HTERT RPE-1 (cell line): ENCODE measurements around the gene CA11.

ENCODE experiments used
- in situ Hi-C: fragments of 300-500 bp; cut with MboI; formaldehyde crosslinking; loops from 4 replicates; pipeline ENCODE4 v1.14.3; 2020; ENCODE audit warnings: low sequenced_read_pairs

CA11 gene

DNA sequence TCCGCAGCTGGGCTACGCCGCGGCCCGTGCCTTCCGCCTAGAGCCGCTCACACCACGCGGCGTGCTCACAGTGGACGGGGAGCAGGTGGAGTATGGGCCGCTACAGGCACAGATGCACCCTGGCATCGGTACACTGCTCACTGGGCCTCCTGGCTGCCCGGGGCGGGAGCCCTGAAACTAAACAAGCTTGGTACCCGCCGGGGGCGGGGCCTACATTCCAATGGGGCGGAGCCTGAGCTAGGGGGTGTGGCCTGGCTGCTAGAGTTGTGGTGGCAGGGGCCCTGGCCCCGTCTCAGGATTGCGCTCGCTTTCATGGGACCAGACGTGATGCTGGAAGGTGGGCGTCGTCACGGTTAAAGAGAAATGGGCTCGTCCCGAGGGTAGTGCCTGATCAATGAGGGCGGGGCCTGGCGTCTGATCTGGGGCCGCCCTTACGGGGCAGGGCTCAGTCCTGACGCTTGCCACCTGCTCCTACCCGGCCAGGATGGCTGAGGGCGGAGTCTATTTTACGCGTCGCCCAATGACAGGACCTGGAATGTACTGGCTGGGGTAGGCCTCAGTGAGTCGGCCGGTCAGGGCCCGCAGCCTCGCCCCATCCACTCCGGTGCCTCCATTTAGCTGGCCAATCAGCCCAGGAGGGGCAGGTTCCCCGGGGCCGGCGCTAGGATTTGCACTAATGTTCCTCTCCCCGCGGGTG lies 16.2 kb downstream of the CA11 start:
- in situ Hi-C loops, result no loop called here

DNA sequence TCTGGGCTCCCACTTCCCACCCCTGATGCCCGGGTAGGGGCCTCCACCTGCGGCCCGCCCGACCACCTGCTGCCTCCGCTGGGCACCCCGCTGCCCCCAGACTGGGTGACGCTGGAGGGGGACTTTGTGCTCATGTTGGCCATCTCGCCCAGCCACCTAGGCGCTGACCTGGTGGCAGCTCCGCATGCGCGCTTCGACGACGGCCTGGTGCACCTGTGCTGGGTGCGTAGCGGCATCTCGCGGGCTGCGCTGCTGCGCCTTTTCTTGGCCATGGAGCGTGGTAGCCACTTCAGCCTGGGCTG lies 16.7 kb downstream of the CA11 start:
- in situ Hi-C loops, result no loop called here

DNA sequence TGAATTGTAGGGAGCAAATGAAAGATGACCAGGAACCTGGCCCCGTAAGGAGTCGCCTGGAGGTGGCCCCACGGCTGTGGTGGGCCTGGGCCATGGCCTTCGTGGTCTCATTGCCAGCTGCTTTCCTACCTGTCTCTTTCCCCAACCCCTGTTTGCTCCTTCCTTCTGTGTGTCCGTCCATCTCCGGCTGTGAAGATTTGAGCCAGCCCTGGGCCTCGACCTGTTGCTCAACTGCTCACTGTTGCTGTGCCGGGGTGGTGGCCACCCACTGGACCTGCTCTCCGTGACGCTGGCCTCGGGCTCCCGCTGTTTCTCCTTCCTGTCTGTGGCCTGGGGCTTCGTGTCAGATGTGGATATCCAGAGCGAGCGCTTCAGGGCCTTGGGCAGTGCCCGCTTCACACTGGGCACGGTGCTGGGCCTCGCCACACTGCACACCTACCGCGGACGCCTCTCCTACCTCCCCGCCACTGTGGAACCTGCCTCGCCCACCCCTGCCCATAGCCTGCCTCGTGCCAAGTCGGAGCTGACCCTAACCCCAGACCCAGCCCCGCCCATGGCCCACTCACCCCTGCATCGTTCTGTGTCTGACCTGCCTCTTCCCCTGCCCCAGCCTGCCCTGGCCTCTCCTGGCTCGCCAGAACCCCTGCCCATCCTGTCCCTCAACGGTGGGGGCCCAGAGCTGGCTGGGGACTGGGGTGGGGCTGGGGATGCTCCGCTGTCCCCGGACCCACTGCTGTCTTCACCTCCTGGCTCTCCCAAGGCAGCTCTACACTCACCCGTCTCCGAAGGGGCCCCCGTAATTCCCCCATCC lies 17.3 kb downstream of the CA11 start:
- in situ Hi-C loops, result no loop called here

DNA sequence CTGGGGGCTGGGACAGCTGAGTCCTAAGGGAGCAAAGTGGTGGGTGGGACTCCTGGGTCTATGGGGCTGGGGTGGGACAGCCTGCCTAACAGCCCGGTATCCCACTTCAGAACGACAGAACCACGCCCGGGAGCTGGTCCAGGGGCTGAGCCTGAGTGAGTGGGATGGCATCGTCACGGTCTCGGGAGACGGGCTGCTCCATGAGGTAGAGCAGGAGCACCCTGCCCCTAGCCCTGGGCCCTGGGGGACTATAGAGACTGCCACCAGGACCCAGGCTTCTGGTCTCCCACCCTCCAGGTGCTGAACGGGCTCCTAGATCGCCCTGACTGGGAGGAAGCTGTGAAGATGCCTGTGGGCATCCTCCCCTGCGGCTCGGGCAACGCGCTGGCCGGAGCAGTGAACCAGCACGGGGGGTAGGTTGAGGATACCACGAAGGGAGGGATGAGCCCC lies 18.1 kb downstream of the CA11 start:
- in situ Hi-C loops, result no loop called here

DNA sequence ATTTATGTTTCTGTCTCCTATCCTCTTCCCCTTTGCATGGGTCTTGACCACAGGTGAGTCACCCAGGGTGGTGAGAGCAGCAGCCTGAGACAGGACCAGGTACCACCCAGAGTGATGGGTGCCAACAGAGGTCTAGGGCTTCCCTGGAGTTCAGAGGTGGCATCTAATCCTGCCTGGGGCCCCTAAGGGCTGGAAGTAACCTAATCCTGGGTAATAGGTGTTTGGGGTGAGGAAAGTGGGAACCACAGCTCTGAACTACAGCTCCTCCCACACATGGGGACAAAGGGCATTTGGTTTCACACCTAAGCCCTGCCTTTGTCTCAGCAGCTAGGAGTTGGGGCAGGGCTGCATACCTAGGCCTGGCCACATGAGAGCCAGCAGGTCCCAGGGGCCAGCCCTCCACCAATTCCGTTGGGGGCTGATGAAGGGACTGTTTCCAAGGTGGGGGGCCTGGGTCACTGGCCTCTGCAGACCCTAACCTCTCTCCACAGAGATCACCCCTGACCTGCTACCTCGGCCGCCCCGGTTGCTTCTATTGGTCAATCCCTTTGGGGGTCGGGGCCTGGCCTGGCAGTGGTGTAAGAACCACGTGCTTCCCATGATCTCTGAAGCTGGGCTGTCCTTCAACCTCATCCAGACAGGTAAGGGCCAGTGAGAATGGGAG lies 18.7 kb downstream of the CA11 start:
- in situ Hi-C loops, result no loop called here

DNA sequence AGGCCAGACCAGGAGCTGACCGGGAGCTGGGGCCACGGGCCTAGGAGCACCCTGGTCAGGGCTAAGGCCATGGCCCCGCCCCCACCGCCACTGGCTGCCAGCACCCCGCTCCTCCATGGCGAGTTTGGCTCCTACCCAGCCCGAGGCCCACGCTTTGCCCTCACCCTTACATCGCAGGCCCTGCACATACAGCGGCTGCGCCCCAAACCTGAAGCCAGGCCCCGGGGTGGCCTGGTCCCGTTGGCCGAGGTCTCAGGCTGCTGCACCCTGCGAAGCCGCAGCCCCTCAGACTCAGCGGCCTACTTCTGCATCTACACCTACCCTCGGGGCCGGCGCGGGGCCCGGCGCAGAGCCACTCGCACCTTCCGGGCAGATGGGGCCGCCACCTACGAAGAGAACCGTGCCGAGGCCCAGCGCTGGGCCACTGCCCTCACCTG lies 20.1 kb downstream of the CA11 start:
- in situ Hi-C loops, result no loop called here

DNA sequence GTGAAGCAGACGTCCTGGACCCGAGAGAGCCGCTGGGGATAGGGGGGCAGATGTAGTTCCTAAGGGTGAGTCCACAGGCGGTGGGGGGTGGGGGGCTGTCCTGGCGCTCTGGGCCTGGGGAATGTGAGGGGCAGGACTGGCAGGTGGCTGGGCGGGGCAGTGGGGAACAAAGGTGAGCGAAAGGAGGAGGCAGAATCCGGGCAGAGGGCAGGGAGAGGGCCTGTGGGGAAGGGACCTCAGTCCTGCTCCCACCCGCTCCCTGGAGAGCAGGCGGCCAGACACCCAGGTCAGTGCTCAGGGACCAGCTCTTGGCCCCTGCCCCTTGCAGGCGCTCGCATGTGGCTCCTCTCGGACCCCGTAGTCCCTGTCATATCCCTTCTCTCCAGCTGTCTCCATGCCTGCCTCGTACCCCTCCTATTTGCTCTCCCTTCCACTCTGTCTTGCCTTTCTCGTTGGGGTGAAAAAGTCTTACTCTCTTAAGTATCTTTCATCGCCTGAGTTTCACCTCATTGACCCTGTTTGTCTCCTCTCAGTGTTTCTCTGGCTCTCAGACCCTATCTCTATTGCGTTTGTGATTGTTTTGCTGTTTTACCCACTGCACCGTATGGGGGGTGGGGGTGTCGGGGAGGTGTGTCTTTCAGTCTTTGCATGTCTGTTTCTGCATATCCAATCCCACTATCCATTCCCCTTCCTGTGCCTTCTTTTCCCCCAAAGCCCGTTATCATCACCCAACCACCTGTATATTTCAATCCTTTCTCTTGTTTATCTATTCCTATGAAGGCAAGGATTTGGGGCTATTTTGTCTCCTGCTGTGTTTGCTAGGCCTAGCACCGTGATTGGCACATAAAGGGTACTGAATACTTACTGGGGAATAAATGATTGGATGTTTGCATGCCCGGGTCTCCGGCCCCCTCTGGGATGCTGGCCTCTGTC lies 20.9 kb downstream of the CA11 start:
- in situ Hi-C loops, result no loop called here

DNA sequence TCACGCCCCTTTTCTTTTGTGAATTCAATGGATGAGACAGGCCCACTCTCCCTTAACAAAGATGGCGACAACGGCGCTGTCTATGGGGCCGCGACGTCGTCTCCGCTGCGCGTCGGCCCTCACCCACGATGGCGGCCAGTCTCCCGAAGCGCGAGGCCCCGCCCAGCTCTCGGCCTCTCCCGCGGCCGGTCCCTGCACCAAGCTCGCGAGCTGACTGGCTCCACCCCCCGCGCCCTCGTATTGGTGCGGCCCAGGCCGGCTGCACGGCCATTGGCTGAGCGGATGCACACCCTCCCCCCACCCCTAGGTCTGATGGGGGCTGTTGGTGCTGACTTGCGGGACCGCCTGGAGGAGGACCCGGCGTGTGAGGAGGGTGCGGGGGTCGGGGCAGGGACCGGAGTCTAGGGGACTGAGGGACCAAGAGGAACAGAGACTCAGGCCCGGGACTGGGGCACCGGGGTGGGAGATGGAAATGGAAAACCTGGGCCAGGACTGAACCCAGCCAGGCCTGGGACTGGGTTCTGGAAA lies 21.9 kb downstream of the CA11 start:
- in situ Hi-C loops, result no loop called here

DNA sequence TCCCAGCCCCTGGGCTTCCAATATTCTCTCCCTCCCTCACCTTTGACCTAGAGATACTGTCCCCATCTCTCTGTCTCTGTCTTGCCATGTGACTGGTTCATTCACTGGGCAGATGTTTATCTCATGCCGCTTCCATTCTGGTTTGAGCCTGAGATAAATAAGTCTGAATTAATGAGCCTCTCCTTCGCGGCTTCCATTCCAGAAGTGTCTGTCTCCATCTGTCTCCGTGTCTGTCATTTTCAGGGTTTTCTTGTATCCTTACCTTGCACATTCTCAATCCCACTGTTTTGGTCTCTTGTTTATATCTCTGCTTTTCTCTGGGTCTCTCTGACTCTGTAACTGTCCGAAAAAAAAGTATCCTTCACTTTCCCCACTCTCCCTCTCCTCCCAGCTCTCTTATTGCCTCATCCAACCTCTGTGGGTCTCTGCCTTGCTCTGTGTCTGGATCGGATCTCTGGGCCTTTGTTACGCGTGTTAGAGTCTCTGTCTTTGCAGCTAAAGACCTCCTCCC lies 22.4 kb downstream of the CA11 start:
- in situ Hi-C loops, result no loop called here

DNA sequence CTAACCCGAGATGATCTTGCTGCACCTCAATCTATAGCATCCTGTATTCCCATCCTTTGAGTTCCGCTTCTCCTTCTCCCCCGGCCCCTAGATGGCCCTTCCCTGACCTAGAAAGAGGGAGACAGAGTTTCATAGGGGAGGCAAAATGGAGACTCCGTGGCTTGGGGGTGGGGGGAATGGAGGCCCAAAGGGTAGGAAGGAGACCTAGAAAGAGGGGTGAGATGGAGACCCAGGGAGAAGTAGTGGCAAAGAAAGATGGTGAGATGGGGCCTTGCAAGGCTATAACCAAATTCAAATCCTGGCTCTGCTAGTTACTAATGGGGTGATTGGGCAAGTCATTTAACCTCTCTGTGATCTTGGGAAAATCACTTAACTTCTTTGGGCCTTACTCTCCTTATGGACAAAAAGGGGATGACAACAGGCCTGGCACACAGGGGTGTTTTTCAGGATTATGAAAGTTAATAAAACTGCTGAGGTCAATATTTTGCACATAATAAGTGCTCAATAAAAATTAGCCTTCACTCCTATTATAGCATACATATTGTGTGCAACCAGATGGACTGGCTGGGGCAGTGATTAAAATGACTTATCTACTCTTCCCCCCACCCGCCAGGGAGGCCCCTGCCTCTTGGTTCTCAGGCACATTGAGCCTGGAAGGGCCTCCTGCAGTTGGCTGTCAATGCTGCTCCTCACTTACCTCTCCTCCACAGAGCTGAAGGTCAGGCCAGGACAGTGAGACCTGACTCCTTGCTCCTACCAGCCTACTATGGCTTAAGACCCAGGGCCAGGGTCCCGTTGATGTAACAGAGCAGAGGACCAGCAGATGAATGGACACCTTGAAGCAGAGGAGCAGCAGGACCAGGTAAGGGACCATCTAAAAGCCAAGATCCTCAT lies 26.0 kb downstream of the CA11 start:
- in situ Hi-C loops, result no loop called here

DNA sequence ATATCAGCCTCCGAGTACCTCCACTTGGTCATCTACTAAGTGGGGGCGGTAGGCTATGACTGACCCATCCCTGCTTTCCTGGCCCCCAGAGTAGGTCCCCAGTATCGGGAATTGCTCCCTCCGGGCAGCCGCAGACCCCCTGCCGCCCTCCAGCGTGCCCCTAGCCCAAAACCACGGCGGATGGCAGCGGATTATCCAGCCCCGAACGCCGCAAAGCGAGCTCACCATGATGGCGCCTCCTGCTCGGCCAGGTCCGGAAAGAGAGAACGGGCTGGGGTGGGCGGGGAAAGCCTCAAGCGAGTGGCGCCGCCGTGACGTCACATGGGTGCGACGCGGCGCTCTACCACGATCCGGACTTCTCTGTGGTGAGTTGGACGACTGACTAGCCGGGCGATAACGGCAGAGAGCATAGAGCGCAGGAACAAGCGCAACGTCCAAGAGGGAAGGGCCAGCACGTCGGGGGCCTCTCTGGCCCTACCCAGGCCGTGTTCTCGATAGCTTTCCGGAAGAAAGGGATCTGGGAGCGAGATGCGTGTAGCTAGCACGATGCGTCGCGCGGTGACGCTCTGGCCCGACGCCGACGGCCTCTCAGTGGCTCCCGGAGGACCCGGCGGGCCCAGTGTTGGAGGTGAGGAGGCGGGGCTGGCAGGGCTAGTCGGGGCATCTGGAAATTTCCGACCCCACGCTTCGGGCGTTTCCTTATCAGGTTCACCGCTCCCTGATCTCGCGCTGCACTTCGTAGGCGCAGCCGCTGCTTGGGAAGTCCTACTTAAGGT lies 26.9 kb downstream of the CA11 start, which contains the start of the genes RPL18 and SPHK2:
Gene RPL18, minus strand, starts transcription at position 263 of the 776 bp plus-strand sequence. Its CDS starts 35 bp downstream, at position 228.
Gene SPHK2, plus strand, starts transcription at position 591 of the 776 bp plus-strand sequence. CDS start 1,009 bp downstream, outside the sequence.
- in situ Hi-C loops, result no loop called here

DNA sequence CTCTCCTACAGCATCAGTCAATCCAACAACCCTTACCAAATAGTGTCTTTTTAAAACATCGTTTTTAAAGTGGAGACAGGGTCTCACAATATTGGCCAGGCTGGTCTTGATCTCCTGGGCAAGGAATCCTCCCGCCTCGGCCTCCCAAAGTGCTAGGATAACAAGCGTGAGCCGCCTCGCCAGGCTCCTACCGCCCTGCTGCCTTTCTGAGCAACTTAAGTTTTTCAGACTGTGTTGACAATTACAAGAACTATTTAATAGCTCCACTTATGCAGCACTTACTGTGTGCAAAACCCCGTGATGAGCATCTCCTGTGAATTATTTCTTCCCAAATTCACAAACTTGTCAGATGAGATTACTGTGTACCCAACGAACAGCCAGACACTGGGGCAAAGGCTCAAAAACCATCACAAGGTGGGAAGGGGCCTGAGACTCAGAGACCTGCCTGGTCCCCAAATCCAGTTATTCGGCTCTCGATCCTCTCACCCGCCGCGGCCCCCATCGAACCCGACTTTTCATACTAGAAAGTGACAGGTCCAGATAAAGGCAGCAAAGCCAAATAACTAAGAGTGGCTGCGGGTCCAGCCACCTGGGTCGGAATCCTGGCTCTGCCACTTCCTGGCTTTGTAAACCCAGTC lies 27.6 kb downstream of the CA11 start:
- in situ Hi-C loops, result no loop called here

DNA sequence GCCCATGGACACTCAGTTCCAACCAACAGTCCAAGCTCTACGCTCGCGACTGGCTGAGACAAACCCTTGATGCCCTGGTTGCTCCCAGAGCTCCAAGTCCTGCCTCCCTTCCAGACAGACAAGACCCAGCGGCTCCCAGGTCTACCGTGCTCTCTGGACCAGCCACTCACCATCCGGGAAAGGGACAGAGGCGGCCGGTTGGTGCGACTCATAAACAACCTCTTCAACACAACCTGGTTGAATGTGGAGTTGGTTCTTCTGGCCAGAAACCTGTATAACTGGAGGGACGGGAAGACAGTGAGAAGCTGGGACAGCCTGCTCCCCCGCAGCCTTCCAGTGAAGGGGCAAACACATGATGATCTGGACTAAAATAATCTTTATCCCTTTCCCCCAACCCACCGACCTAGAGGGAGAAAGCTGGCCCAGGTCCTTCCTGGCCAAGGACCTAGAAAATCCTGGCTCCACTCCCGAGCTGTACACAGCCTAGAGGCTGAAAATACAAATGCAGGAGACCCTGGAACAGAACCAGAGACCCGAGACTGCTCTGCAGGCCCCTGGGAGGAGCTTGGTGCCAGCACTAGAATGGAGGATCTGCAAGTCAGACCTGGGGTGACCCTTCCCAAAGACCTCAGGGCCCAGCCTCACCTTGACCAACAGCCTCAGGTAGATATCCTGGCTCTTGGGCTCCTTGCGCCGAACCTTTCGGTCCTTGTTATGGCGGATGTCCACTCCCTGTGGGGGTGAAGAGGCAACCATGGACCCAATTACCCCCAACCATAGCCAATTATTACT lies 28.6 kb downstream of the CA11 start:
- in situ Hi-C loops, result no loop called here

DNA sequence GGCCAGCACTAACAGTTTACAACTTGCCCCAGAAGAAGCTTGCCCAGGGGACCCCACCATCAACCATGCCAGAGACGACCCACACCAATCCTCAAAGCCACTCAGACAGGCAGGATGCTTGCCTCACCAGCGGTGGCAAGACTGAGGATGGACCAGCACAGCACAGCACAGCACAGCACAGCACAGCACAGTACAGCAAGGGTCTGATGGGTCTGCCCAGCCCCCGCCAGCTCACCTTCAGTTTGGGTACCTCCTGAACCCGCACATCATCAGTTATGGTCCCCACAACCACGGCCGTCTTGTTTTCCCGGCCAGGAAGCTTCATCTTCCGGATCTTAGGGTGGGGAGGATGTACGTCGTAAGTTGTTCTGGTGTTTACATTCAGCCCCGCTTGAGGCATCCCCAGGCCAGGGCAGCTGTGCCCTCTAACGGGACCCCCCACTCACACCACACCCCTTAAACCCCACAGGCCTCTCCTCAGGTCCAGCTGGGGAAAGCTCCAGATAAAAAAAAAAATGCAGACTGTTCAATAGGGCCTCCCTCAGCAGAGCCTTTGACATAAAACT lies 29.4 kb downstream of the CA11 start:
- in situ Hi-C loops, result no loop called here

DNA sequence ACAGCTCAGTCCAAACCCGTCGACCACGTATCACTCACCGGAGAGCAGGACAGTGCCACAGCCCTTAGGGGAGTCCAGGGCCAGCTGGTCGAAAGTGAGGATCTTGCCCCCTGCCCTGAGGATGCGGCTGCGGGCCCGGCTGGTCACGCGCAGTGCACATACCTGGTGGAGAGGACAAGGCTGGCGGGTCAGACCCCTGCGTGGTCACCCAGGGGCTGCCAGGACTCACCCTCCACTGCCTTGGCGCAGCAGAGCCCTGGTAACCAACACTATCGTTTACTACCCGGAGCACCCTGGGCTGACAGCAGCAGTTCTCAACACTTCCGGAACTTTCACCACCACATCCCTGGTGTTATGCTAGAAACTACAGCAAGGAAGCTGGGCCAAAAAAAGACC lies 29.9 kb downstream of the CA11 start:
- in situ Hi-C loops, result no loop called here

DNA sequence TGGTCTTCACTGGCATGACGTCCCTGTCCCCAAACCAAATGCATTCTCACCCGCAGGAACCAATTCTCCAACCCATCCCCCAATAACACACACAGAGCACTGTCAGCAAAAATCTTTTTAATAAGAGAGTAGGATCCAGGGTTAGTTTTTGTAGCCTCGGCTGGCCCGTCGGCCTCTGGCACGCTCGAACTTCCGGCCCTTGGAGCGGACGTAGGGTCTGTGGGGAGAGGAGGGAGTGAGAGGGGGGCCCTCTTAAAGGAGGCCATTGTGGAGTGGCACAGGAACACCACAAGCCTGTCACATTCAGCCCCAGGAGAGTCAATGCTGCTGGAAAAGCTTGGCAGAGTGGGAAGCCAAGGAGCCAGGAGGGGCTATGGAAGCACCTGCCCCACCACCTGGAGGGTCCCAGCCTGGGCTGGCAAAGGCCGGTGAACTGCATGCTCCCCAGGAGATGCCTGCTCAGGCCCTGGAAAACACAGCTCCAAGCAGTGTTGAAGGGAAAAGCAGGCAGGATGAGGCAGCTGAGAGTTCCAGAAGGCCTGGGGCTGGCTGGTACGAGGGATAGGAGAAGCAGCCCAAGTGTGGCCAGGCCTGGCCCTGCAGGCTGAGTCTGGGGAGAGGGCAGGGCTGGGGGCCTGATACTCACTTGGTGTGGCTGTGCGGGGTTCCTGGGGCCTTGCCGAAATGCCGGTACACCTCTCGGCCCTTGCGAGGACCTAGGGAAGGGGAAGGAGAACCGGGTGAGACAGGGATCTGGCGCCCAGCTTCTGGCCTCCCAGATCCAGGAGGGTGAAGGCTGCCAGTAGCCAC lies 30.6 kb downstream of the CA11 start:
- in situ Hi-C loops, result no loop called here
